NCI-H1092 treated with DMSO at 0.1 percent for 48 hours (cell line): ENCODE results near the gene ACOT7.
"Not testable (repeated sequence)": the region's sequence is repeated elsewhere in the genome, so short reads cannot be mapped to it uniquely, and the experiment has no call there.

Source experiments
- DNase-seq: peaks from one replicate; lab custom pipeline; 2025; lab: John Stamatoyannopoulos, UW

The ACOT7 gene

DNA sequence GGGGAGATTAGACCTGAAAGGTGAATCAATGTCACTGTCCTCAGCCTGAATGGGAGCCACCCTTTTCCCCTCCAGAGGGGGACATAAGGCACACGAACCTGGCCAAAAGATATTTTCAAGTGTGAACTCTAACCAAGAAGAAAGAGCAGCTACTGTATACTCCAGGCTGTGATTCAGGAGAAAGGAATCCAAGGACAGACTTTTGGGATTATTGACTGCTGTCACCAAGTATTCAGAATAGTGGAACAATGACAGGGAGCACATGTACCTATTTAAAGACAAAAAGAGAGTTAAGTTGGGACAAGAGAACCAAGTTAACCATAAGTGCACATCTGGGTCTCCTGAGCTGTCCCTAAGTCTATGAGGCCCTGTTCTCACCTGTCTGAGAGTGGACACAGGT is 160.2 kb downstream of the ACOT7 start:
- no peak for DNase-seq

GRCh38 chr1:6225651-6226050 is 167.9 kb downstream of the ACOT7 start:
- DNase-seq = no peak

- DNase-seq = no peak
These were observed 168.8 kb downstream of the ACOT7 start for GRCh38 chr1:6224718-6225117.

DNA sequence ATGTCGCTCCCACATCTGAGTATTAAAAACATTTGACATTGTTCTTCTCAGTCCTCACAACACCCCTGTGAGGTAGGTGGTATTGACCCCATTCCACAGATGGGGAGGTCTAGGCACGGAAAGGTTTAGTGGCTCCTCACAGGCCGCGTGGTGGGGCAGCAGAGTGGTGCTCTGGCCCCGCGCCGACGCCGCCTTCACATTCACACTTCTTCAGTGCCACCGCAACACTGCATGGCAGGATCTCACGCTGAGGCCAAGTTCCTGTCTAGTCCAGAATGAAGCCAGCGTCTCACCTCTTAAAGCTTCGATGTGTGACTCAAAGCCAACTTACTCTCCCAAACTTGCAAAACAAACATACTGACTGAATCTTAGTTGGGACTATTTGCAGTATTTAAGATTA is 169.9 kb downstream of the ACOT7 start:
- no peak for DNase-seq

GRCh38 chr1:6222636-6223035 is 170.9 kb downstream of the ACOT7 start:
- no peak for DNase-seq

GRCh38 chr1:6221210-6221784 is 172.3 kb downstream of the ACOT7 start:
- no peak for DNase-seq

DNA sequence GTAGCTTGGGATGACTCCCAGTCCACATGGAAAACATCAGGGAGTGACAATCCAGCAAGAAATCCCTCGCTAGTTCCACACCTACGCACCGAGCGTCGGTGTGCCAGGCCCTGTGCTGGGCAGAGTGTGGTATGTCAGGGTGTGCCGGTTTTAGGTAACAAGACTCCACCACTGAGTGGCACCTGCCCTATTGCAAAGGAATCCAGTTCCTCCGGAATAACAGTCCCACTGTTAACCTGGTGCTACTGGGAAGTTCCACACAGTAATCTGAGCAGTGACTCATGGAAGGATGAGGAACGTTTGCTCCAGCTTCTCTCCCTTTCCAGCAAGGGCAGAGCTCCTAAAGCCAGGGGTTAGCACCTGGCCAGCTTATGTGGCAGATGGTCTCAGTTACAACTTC is 173.3 kb downstream of the ACOT7 start:
- DNase-seq = no peak

DNA sequence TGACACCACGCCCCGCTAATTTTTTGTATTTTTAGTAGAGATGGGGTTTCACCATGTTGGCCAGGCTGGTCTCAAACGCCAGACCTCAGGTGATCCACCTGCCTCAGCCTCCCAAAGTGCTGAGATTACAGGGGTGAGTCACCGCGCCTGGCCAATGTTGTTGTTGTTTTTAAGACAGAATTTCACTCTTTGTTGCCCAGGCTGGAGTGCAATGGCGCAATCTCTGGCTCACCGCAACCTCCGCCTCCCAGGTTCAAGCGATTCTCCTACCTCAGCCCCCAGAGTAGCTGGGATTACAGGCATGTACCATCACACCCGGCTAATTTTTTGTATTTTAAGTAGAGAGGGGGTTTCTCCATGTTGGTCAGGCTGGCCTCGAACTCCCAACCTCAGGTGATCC is 173.9 kb downstream of the ACOT7 start:
- not testable (repeated sequence) for DNase-seq

GRCh38 chr1:6218375-6219164 is 175.0 kb downstream of the ACOT7 start:
- DNase-seq = no peak
